ENCODE measurements around the gene BMPR1B.

BMPR1B gene

DNA sequence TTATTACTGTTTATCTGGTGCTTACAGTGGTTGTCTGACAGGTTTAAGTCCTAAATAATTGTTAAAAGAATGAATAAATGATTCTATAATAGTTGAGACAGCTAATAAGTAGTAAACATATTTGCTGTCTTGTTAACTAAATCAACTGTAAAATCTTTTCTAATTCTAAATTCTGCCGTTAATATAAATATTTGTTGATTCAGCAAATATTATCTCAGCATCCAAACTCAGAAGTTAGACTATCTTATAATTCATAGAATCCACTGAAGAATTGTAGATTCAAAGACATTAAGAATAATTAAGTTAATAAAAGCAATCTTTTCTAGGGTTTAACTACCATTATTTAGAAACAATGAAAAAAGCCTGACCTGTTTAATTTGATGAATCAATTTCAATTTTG lies 256.3 kb downstream of the BMPR1B start:
- no peak for DNase-seq (ENCODE audit: low read depth in 2 of 2)
- no peak overlapping the region for H3K4me3 ChIP-seq (replicated peaks in 1 of 2; ENCODE audit: low read depth in 2 of 2, low read length in 2 of 2)
- TF ChIP-seq, protein P1, sequence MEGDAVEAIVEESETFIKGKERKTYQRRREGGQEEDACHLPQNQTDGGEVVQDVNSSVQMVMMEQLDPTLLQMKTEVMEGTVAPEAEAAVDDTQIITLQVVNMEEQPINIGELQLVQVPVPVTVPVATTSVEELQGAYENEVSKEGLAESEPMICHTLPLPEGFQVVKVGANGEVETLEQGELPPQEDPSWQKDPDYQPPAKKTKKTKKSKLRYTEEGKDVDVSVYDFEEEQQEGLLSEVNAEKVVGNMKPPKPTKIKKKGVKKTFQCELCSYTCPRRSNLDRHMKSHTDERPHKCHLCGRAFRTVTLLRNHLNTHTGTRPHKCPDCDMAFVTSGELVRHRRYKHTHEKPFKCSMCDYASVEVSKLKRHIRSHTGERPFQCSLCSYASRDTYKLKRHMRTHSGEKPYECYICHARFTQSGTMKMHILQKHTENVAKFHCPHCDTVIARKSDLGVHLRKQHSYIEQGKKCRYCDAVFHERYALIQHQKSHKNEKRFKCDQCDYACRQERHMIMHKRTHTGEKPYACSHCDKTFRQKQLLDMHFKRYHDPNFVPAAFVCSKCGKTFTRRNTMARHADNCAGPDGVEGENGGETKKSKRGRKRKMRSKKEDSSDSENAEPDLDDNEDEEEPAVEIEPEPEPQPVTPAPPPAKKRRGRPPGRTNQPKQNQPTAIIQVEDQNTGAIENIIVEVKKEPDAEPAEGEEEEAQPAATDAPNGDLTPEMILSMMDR (IDR thresholded peaks at IDR 0.05; ENCODE audit: low read depth, low read length), result no peak

DNA sequence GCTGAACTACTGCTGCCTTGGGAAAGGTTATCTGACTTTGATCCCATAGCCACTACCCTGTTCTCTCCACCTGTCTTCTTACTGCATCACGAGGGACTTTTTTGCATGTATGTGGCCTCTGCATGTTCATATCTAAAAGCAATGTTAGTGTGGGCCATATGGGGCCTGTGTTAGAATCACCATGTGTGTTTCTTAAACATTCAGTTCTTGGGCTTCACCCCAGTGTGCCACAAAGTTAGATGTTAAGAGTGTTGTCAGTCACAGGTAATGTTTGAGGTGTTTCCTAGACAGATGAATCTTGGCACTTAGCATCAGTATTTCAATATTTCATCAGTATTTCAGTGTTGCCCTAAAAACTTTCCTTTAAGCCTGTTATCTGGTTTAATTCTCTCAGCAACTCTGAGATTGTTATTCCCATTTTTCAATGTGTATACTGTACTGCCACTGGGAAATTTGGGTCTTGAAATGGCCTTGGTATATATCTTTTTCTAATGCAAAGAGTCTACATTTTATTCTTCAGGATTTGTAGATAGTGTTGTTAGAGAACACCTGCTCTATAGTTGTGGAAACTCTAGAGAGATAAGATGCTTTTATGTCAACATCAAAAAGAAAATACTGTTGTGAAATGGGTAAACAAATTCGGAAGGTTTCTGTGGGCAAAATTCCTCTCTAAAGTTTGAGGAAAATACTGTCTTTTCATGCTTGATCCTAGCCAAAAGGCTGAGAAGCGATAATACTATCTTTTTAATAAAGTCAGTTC lies 259.7 kb downstream of the BMPR1B start:
- no peak for DNase-seq (ENCODE audit: low read depth in 2 of 2)
- TF ChIP-seq, protein P1 (IDR thresholded peaks at IDR 0.05; ENCODE audit: low read depth, low read length), result no peak
- H3K4me3 ChIP-seq (replicated peaks in 1 of 2; ENCODE audit: low read depth in 2 of 2, low read length in 2 of 2), result no peak overlapping the region

DNA sequence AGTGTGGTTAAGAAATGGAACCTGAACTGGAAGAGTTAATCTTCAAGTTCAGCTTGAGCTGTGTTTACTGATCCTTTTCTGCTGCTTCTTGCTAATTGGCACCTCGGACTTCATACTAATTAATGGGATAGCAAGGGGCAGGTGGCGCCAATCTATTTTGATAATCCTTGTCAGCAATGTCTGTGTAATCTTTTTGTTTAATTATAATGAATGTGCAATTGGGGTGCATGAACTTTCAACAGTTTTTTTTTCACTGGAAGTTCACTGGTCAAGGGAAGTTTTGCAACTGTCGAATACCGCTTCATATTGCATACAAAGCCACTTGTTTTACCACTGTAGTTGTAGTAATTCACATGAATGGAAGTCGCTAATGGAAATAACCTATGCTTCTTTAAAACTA lies 261.0 kb downstream of the BMPR1B start:
- TF ChIP-seq, protein P1 (IDR thresholded peaks at IDR 0.05; ENCODE audit: low read depth, low read length), result no peak
- no peak overlapping the region for H3K4me3 ChIP-seq (replicated peaks in 1 of 2; ENCODE audit: low read depth in 2 of 2, low read length in 2 of 2)
- DNase-seq (ENCODE audit: low read depth in 2 of 2), result no peak

DNA sequence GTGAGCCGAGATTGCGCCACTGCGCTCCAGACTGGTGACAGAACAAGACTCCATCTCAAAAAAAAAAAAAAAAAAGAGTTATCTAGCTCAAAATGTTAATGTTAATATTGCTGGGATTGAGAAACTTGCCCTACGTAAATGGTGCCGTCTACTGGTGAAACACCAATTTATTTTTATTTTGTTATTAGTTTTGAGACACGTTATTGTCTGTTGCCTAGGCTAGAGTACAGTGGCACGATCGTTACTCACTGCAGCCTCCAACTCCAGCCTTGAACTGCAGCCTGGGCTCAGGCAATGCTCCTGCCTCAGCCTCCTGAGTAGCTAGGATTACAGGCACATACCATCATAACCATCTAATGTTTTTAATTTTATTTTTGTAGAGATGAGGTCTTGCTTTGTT lies 262.8 kb downstream of the BMPR1B start:
- TF ChIP-seq, protein P1 (IDR thresholded peaks at IDR 0.05; ENCODE audit: low read depth, low read length), result no peak
- DNase-seq (ENCODE audit: low read depth in 2 of 2), result no peak

DNA sequence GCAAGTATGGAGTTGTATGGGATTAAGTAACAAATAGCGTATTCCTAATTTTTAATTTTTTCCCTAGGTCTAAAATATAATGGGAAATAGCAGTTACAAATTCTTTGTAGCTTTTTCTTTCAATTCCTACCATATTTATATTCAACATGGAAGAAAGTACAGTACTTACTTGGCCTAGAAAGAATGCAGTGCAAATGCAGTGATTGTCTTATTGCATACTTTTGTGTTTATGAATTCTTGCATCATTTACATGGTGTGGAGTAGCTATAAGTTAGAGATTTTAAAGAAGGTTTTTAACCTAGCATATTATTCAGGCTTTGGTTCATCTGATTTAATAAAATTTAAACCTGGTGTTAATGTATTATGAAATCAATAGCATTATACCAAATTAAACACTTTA lies 263.3 kb downstream of the BMPR1B start:
- TF ChIP-seq, protein P1 (IDR thresholded peaks at IDR 0.05; ENCODE audit: low read depth, low read length), result no peak
- peak in 1 of 2 donors; percentile 15 for DNase-seq (ENCODE audit: low read depth in 2 of 2)
- no peak overlapping the region for H3K4me3 ChIP-seq (replicated peaks in 1 of 2; ENCODE audit: low read depth in 2 of 2, low read length in 2 of 2)

More for the DNA sequence above, 262.8 kb downstream of the BMPR1B start:
- no peak overlapping the region for H3K4me3 ChIP-seq (replicated peaks in 1 of 2; ENCODE audit: low read depth in 2 of 2, low read length in 2 of 2)

DNA sequence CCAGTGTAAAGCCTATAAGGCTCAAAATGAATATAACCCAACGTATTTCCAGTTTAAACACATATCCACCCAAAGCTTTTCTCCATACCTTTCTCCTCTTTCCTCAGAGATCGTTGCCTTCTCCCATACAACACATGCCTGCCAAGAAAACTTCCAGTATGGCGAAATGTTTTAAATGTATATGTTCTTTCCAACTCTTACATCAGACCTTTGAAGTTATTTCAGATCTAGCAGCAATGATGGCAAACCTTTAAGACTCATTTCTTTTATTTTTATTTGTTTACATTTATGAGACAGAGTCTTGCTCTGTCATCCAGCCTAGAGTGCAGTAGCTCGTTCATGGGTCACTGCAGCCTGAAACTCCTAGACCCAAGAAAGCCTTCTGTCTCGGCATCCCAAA lies 265.4 kb downstream of the BMPR1B start:
- TF ChIP-seq, protein P1 (IDR thresholded peaks at IDR 0.05; ENCODE audit: low read depth, low read length), result no peak
- DNase-seq (ENCODE audit: low read depth in 2 of 2), result peak in 1 of 2 donors; percentile 4

More for the DNA sequence above, 265.4 kb downstream of the BMPR1B start:
- H3K4me3 ChIP-seq (replicated peaks in 1 of 2; ENCODE audit: low read depth in 2 of 2, low read length in 2 of 2), result no peak overlapping the region

Data from cardiac fibroblast (primary cell).